Measurements from ENCODE around the gene RPA3.
"Not testable (repeated sequence)": the region's sequence is repeated elsewhere in the genome, so short reads cannot be mapped to it uniquely, and the experiment has no call there.

Gene RPA3

GRCh38 chr7:7662527-7662926 lies 55.9 kb downstream of the RPA3 start:
- DNase-seq (ENCODE audit: insufficient read length, low spot score) (no peak), FAIRE-seq (no peak)

- FAIRE-seq; DNase-seq (ENCODE audit: insufficient read length, low spot score): not testable (repeated sequence)
Measured at GRCh38 chr7:7656459-7656858, 61.9 kb downstream of the RPA3 start.

GRCh38 chr7:7654964-7655715 lies 63.3 kb downstream of the RPA3 start:
- FAIRE-seq, result no peak
- DNase-seq (ENCODE audit: insufficient read length, low spot score), result no peak

- DNase-seq (ENCODE audit: insufficient read length, low spot score), result no peak
- FAIRE-seq, result peak; percentile 20
Measured at GRCh38 chr7:7653593-7654187, 64.7 kb downstream of the RPA3 start.

- FAIRE-seq (no peak), DNase-seq (ENCODE audit: insufficient read length, low spot score) (no peak)
Measured at GRCh38 chr7:7652798-7653540, 65.4 kb downstream of the RPA3 start.

GRCh38 chr7:7651479-7651878 lies 66.9 kb downstream of the RPA3 start:
- DNase-seq (ENCODE audit: insufficient read length, low spot score) (no peak), FAIRE-seq (no peak)

GRCh38 chr7:7650682-7651206 lies 67.7 kb downstream of the RPA3 start:
- no peak for DNase-seq (ENCODE audit: insufficient read length, low spot score)
- no peak for FAIRE-seq

- FAIRE-seq (no peak), DNase-seq (ENCODE audit: insufficient read length, low spot score) (no peak)
Measured at GRCh38 chr7:7647495-7648036, 70.8 kb downstream of the RPA3 start.

- FAIRE-seq (no peak), DNase-seq (ENCODE audit: insufficient read length, low spot score) (no peak)
Measured at GRCh38 chr7:7642081-7642480, 76.3 kb downstream of the RPA3 start.

- FAIRE-seq (no peak), DNase-seq (ENCODE audit: insufficient read length, low spot score) (peak; percentile 15)
Measured at GRCh38 chr7:7641129-7641663, 77.2 kb downstream of the RPA3 start.

GRCh38 chr7:7640221-7641128 lies 77.9 kb downstream of the RPA3 start, which contains the start of gene UMAD1:
Gene UMAD1 (plus strand): TSS chr7:7640752. CDS start chr7:7673372, 32,620 bp downstream.
- DNase-seq (ENCODE audit: insufficient read length, low spot score), result peak; percentile 99
- FAIRE-seq, result peak; percentile 99

- no peak for DNase-seq (ENCODE audit: insufficient read length, low spot score)
Measured at GRCh38 chr7:7639847-7640220, 78.6 kb downstream of the RPA3 start.

GRCh38 chr7:7639421-7639820 lies 79.0 kb downstream of the RPA3 start:
- FAIRE-seq, result no peak

More at GRCh38 chr7:7639847-7640220, 78.6 kb downstream of the RPA3 start:
- FAIRE-seq, result no peak

GRCh38 chr7:7630626-7631329 lies 87.6 kb downstream of the RPA3 start:
- FAIRE-seq, result no peak
- no peak for DNase-seq (ENCODE audit: insufficient read length, low spot score)

More at GRCh38 chr7:7639421-7639820, 79.0 kb downstream of the RPA3 start:
- no peak for DNase-seq (ENCODE audit: insufficient read length, low spot score)

GRCh38 chr7:7628476-7628875 lies 89.9 kb downstream of the RPA3 start:
- FAIRE-seq (no peak), DNase-seq (ENCODE audit: insufficient read length, low spot score) (no peak)

GRCh38 chr7:7620644-7621210 lies 97.7 kb downstream of the RPA3 start:
- FAIRE-seq, result no peak

GRCh38 chr7:7620236-7620635 lies 98.2 kb downstream of the RPA3 start:
- FAIRE-seq, result no peak
- DNase-seq (ENCODE audit: insufficient read length, low spot score), result no peak

More at GRCh38 chr7:7620644-7621210, 97.7 kb downstream of the RPA3 start:
- no peak for DNase-seq (ENCODE audit: insufficient read length, low spot score)

- DNase-seq (ENCODE audit: insufficient read length, low spot score), result no peak
- FAIRE-seq, result no peak
Measured at GRCh38 chr7:7618410-7618809, 100.0 kb downstream of the RPA3 start.

- DNase-seq (ENCODE audit: insufficient read length, low spot score), result no peak
- no peak for FAIRE-seq
Measured at GRCh38 chr7:7617550-7617949, 100.9 kb downstream of the RPA3 start.
